HG03025 (cell line): Measurements from ENCODE around the gene SLC4A9.

ENCODE experiments used
- ATAC-seq: cut with Tn5 transposase; IDR thresholded peaks from one replicate; pipeline ENCODE4 v1.9.1; 2021; ENCODE audit warnings: mild to moderate bottlenecking, moderate library complexity; ENCODE audit not compliant: unreplicated experiment, low FRiP score

Gene SLC4A9

GRCh38 chr5:140358738-140359310 lies 1.2 kb upstream of the SLC4A9 start:
- no peak for ATAC-seq

- ATAC-seq: no peak
These were observed 886 bp downstream of the SLC4A9 start for GRCh38 chr5:140360681-140361479.

- no peak for ATAC-seq
These were observed 1.9 kb downstream of the SLC4A9 start for GRCh38 chr5:140361901-140362300.

GRCh38 chr5:140362311-140362710 lies 2.3 kb downstream of the SLC4A9 start:
- no peak for ATAC-seq

- peak; percentile 70 for ATAC-seq
These were observed 3.1 kb downstream of the SLC4A9 start for GRCh38 chr5:140362875-140363630.

GRCh38 chr5:140363631-140364471 lies 3.9 kb downstream of the SLC4A9 start:
- no peak for ATAC-seq

GRCh38 chr5:140364472-140364765 lies 4.4 kb downstream of the SLC4A9 start:
- ATAC-seq: no peak

- no peak for ATAC-seq
These were observed 5.3 kb downstream of the SLC4A9 start for GRCh38 chr5:140365282-140365681.

- ATAC-seq: no peak
These were observed 5.9 kb downstream of the SLC4A9 start for GRCh38 chr5:140365941-140366340.

- ATAC-seq: no peak
These were observed 6.7 kb downstream of the SLC4A9 start for GRCh38 chr5:140366589-140367255.

GRCh38 chr5:140367256-140368013 lies 7.4 kb downstream of the SLC4A9 start:
- no peak for ATAC-seq

- no peak for ATAC-seq
These were observed 11.6 kb downstream of the SLC4A9 start for GRCh38 chr5:140371356-140372151.

GRCh38 chr5:140372971-140373487 lies 13.0 kb downstream of the SLC4A9 start:
- no peak for ATAC-seq

- ATAC-seq: no peak
These were observed 21.4 kb downstream of the SLC4A9 start for GRCh38 chr5:140381351-140381750.

GRCh38 chr5:140381972-140382371 lies 22.0 kb downstream of the SLC4A9 start:
- ATAC-seq: no peak

GRCh38 chr5:140382866-140383265 lies 22.9 kb downstream of the SLC4A9 start:
- ATAC-seq: no peak

GRCh38 chr5:140383300-140383699 lies 23.3 kb downstream of the SLC4A9 start:
- no peak for ATAC-seq

- no peak for ATAC-seq
These were observed 28.1 kb downstream of the SLC4A9 start for GRCh38 chr5:140388052-140388451.

GRCh38 chr5:140391312-140391711 lies 31.3 kb downstream of the SLC4A9 start:
- ATAC-seq: no peak
